ENCODE results near the gene DRAXIN. TPM values are rescaled to one million over a fixed set of nuclear protein-coding genes. Genes with fewer than 3 reads are reported as not detected.
A peak's percentile ranks its signal among the peaks of the same experiment; 100 is the strongest.

Gene DRAXIN
- total RNA-seq (2021): 20.1 and 20.5 TPM in 2 replicates
- long read RNA-seq, full-length matches to known transcripts: 53 of 90 reads
- long read RNA-seq, partial matches to known transcripts: 4 of 90 reads
- long read RNA-seq, other reads (novel, unspliced or antisense): 33 of 90 reads

GRCh38 chr1:11691302-11691914 lies at the start of gene DRAXIN:
Gene DRAXIN, plus strand, starts transcription at chr1:11691710. Its CDS starts 14,549 bp downstream, at chr1:11706259.
- no CpG with 5 or more reads among the region's 78 CpGs for WGBS (ENCODE audit: extremely low coverage, insufficient read length, low lambda C conversion rate)
- peak within 1 kb of the TSS; percentile 99 for H4K8ac ChIP-seq (replicated peaks; ENCODE audit: insufficient read length, low read depth, low read length)
- Mint-ChIP-seq H3K4me3 (peak within 1 kb of the TSS; percentile 94 to 97), H3K27me3 (ENCODE audit: low read depth) (peaks cover 10% of the 10 kb centered on the region), H3K36me3 (ENCODE audit: insufficient read depth in 1 of 3, low read depth in 3 of 3) (peaks cover 6 to 20% (median 7%) of the 10 kb centered on the region in 3 experiments; a peak in 6 of 7 replicates), H3K27ac (peak within 1 kb of the TSS; percentile 86 to 97 (median 95)), H3K4me1 (peaks cover 47 to 68% of the 10 kb centered on the region in 2 experiments), H3K9me3 (no peaks in the 10 kb centered on the region)
- H3K56ac ChIP-seq (ENCODE audit: insufficient read length, low read depth, low read length): peak within 1 kb of the TSS; percentile 98
- H4K20me1 ChIP-seq (ENCODE audit: control insufficient read depth, insufficient read depth, insufficient read length): no peaks in the 10 kb centered on the region
- peak within 1 kb of the TSS; percentile 99 for H3K4me2 ChIP-seq (ENCODE audit: insufficient read depth, insufficient read length, low read length)
- peak within 1 kb of the TSS; percentile 94 for H3K27ac ChIP-seq (ENCODE audit: insufficient read length, low read depth, low read length)
- H3K79me2 ChIP-seq (ENCODE audit: insufficient read depth, low read length): peaks cover 25% of the 10 kb centered on the region; the same call in 1 of the 2 replicates
- H2BK12ac ChIP-seq (ENCODE audit: insufficient read length, low read depth, low read length): peak within 1 kb of the TSS; percentile 97
- no peak within 1 kb of the TSS for H3T11ph ChIP-seq (ENCODE audit: low read length)
- peak; percentile 88 for DNase-seq
- peaks cover 10% of the 10 kb centered on the region; the same call in 1 of the 2 replicates for H3K4me1 ChIP-seq (ENCODE audit: insufficient read depth, low read length)
- no peak within 1 kb of the TSS for H2AFZ ChIP-seq (ENCODE audit: low read length)
- peaks cover 20% of the 10 kb centered on the region for H3K23me2 ChIP-seq (ENCODE audit: insufficient read length, low read depth, low read length, poor library complexity, severe bottlenecking)
- no peaks in the 10 kb centered on the region; the same call in 1 of the 2 replicates for H3K27me3 ChIP-seq (ENCODE audit: insufficient read depth, low read length)
- H4K5ac ChIP-seq (ENCODE audit: insufficient read length, low read depth, low read length): peak within 1 kb of the TSS; percentile 99
- no peak within 1 kb of the TSS for H2BK20ac ChIP-seq (ENCODE audit: low read depth, low read length, poor library complexity, severe bottlenecking)
- peak within 1 kb of the TSS; percentile 93 for H3K18ac ChIP-seq (ENCODE audit: insufficient read length, low read depth, low read length)
- H3K9ac ChIP-seq (ENCODE audit: extremely low read depth, insufficient read length, low read length): peak within 1 kb of the TSS; percentile 100
- peak within 1 kb of the TSS; percentile 94 for H4K91ac ChIP-seq (ENCODE audit: insufficient read length, low read depth, low read length)
- no peak within 1 kb of the TSS for H2BK15ac ChIP-seq (ENCODE audit: low read depth, low read length)
- H3K14ac ChIP-seq (ENCODE audit: insufficient read depth, low read length): peak within 1 kb of the TSS; percentile 98
- peak within 1 kb of the TSS; percentile 57 for H3K4ac ChIP-seq (ENCODE audit: low read depth, low read length)
- peak within 1 kb of the TSS; percentile 83 for H2BK120ac ChIP-seq (ENCODE audit: low read depth, low read length, poor library complexity, severe bottlenecking)
- H3K23ac ChIP-seq (ENCODE audit: insufficient read length, low read depth, low read length): no peak within 1 kb of the TSS
- peak within 1 kb of the TSS; percentile 92 for H2BK5ac ChIP-seq (ENCODE audit: insufficient read length, low read length)
- H3K9me3 ChIP-seq (ENCODE audit: control insufficient read depth, low read depth, low read length): no peaks in the 10 kb centered on the region
- H3K79me1 ChIP-seq (ENCODE audit: insufficient read depth, low read depth, low read length, poor library complexity, severe bottlenecking): no peaks in the 10 kb centered on the region
- peak within 1 kb of the TSS; percentile 83 for H2AK5ac ChIP-seq (ENCODE audit: insufficient read length, low read length)
- TF ChIP-seq CTCF (conservative IDR thresholded peaks at IDR 0.05): no peak

All from H9 (cell line).